Effector memory CD4-positive, alpha-beta T cell (primary cell): Measurements from ENCODE around the gene CERKL.

Experiments
- DNase-seq, 3 donors: peaks; one replicate each; pipeline ENCODE4 v3.0.0-alpha.2; 2020
- H3K27ac ChIP-seq: 2 replicates; pipeline ENCODE4 v1.7.0; 2013; ENCODE audit warnings: mild to moderate bottlenecking, low read length, moderate library complexity; ENCODE audit not compliant: insufficient read depth, poor library complexity, severe bottlenecking
- H3K27me3 ChIP-seq: replicated peaks from 2 replicates; pipeline ENCODE4 v1.7.0; 2013; ENCODE audit warnings: mild to moderate bottlenecking, low read length; ENCODE audit not compliant: insufficient read depth, control insufficient read depth, poor library complexity, severe bottlenecking
- H3K36me3 ChIP-seq: 2 replicates; pipeline ENCODE4 v1.7.0; 2013; ENCODE audit warnings: mild to moderate bottlenecking, low read length, moderate library complexity; ENCODE audit not compliant: control insufficient read depth, insufficient read depth
- H3K4me1 ChIP-seq: 2 replicates; pipeline ENCODE4 v1.7.0; 2013; ENCODE audit warnings: low read length, mild to moderate bottlenecking; ENCODE audit not compliant: control insufficient read depth, insufficient read depth, poor library complexity, severe bottlenecking
- H3K4me3 ChIP-seq: 2 replicates; pipeline ENCODE4 v1.7.0; 2013; ENCODE audit warnings: low read length, low read depth, mild to moderate bottlenecking; ENCODE audit not compliant: insufficient read depth, poor library complexity, severe bottlenecking
- H3K9me3 ChIP-seq: 2 replicates; pipeline ENCODE4 v1.7.0; 2013; ENCODE audit warnings: mild to moderate bottlenecking, low read length, moderate library complexity; ENCODE audit not compliant: control insufficient read depth

The CERKL gene

DNA sequence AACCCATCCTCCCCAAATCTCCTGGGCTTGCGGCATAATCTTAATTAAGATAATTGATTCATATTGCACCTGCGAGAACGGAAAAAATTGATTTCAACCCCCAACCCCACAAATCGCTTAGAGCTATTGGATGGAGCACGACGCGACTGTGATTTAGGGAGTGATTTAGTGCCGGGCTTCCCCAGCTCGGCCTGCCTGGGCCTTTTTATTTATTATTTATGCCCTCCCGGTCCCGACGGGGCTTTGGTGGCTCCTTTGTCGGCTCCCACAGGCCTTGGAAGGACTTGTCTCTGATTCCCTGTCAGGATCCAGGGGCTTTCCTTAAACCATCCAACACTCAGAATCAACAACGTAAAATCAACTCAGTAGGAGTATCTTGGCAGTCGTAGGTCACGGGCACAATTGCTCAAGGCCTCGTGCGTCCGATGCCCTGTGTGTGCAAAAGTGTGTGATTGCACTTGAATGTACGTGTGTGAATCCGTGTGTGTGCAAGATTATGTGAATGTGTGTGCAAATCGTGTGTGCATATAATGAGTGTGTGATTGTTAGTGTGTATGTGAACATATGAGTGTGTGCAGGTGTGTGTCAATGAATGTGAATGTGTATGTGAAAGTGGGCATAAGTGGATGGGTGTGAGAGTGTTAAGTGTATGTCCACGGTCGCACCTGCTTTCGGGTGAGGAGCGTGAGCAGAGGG, 27.7 kb upstream of the CERKL start:
- no peaks in the 10 kb centered on the region for H3K36me3 ChIP-seq
- H3K27me3 ChIP-seq, result peaks cover 56% of the 10 kb centered on the region
- DNase-seq, result no peak
- H3K9me3 ChIP-seq, result no peaks in the 10 kb centered on the region
- H3K27ac ChIP-seq, result no peak overlapping the region
- no peak overlapping the region for H3K4me3 ChIP-seq
- peaks cover 21% of the 10 kb centered on the region for H3K4me1 ChIP-seq

GRCh38 chr2:181683518-181684453, 26.9 kb upstream of the CERKL start:
- H3K27me3 ChIP-seq, result peaks cover 61% of the 10 kb centered on the region
- DNase-seq, result no peak
- no peak overlapping the region for H3K27ac ChIP-seq
- peaks cover 21% of the 10 kb centered on the region for H3K4me1 ChIP-seq
- H3K4me3 ChIP-seq, result no peak overlapping the region
- no peaks in the 10 kb centered on the region for H3K36me3 ChIP-seq
- H3K9me3 ChIP-seq, result no peaks in the 10 kb centered on the region

- Histone ChIP-seq H3K4me1 (peaks cover 21% of the 10 kb centered on the region), H3K27ac (no peak overlapping the region), H3K36me3 (no peaks in the 10 kb centered on the region), H3K27me3 (peaks cover 70% of the 10 kb centered on the region), H3K9me3 (no peaks in the 10 kb centered on the region), H3K4me3 (no peak overlapping the region)
- no peak for DNase-seq
Measured at GRCh38 chr2:181682795-181683517, 26.1 kb upstream of the CERKL start.

- Histone ChIP-seq H3K9me3 (no peaks in the 10 kb centered on the region), H3K27ac (no peak overlapping the region), H3K36me3 (no peaks in the 10 kb centered on the region), H3K4me1 (peaks cover 21% of the 10 kb centered on the region), H3K27me3 (peaks cover 70% of the 10 kb centered on the region), H3K4me3 (no peak overlapping the region)
- no peak for DNase-seq
Measured at GRCh38 chr2:181682026-181682789, 25.3 kb upstream of the CERKL start.

GRCh38 chr2:181680937-181681811, 24.3 kb upstream of the CERKL start:
- Histone ChIP-seq H3K4me1 (peaks cover 21% of the 10 kb centered on the region), H3K4me3 (peak overlapping the region; percentile 4), H3K27me3 (peaks cover 73% of the 10 kb centered on the region), H3K27ac (no peak overlapping the region), H3K9me3 (no peaks in the 10 kb centered on the region), H3K36me3 (no peaks in the 10 kb centered on the region)
- DNase-seq, result no peak

DNA sequence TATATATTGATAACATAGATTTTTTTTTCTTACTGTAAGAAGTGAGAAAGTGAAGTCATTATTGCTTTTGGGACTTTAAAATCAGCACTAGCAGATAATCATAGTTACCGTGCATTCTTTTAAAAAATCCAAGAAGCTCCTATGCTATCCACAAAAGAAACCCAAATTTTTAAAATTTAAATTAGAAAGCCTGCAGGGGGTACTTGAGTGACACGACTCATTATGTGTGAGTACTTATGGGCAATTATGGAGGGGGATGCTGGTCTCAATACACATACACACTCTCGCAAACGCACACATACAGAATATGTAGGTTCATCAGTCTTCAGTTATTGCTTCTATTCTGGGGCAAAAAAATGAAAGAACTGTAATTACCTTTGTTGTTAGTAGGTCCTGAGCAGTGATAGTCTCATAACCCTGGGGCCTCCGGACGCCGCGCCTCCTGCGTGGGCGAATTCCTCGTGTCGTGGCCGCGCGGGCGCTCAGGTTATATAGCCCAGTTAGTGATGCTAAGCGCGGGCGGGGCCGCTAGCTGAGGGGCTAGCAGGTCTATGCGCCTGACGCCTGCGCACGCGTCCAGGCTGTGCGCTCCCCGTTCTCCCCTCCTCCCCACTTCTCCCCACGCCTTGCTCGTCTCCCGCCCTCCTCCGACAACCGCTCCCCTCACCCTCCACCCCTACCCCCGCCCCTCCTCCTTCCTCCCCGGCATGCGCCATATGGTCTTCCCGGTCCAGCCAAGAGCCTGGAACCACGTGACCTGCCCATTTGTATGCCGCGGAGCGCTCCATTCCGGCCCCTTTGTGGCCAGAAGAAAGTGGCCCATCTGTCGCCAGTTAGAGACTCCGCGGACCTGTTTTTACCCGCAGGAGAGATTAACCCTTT, 23.4 kb upstream of the CERKL start, which contains the start of gene NEUROD1:
Gene NEUROD1, minus strand, starts transcription at position 463 of the 882 bp plus-strand sequence. CDS start 1,657 bp downstream, outside the sequence.
- Histone ChIP-seq H3K36me3 (no peaks in the 10 kb centered on the region), H3K4me1 (peaks cover 21% of the 10 kb centered on the region), H3K4me3 (peak within 1 kb of the TSS; percentile 4), H3K9me3 (no peaks in the 10 kb centered on the region), H3K27me3 (peaks cover 69% of the 10 kb centered on the region), H3K27ac (no peak within 1 kb of the TSS)
- no peak for DNase-seq

DNA sequence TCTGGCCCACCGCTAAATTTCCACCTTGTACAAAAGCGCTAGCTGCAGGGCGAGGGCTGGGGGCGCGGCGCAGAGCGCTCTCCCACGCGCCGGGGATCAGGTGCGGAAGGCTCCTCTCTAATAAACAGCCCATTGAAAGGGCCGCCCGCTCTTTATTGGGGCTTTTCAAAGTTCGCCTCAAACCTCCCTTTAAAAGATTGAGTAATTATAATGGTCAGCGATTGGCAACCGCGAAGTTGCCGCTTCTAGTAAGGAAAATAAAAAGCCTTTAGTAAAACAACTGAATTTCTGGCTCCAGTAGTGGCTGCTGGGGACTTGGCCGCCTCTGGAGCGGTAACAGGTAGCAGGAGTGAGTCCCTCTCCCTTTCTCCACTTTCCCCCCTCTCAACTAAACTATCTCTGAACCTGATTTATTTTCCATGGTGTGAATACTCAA, 22.7 kb upstream of the CERKL start:
- no peaks in the 10 kb centered on the region for H3K36me3 ChIP-seq
- no peaks in the 10 kb centered on the region for H3K9me3 ChIP-seq
- H3K4me1 ChIP-seq, result peaks cover 21% of the 10 kb centered on the region
- H3K27ac ChIP-seq, result no peak overlapping the region
- DNase-seq, result no peak
- H3K27me3 ChIP-seq, result peaks cover 62% of the 10 kb centered on the region
- H3K4me3 ChIP-seq, result no peak overlapping the region

DNA sequence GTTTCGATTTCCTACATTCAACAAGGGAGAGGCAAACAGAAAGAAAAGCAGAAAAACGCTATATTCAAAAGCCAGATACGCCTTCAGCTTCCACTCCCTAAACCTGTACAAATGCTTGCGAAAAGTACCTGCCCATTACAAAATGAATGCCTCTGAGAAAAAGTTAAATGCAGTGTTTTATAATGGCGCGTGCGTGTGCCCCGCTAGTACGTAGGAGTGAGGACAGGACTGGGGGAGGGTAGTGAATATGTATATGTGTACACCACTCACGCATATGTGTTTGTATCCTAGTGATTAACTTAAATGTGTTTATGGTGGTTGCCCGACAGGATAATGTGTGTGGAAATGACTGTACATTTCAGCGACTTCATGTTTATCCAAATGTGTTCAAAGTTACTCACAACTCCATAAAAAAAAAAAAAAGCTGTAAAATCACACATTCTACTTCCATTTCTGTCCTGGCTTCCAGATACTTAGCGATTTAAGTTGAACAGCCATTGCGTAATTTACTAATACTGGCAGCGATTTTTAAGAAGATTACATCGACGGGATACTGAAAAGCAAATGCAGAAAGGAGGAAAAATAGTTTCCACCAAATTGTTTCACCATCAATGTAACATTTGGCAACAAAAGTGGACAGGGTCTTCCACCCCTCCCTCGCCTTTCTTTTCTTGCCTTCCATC, 22.1 kb upstream of the CERKL start:
- no peak for DNase-seq
- no peaks in the 10 kb centered on the region for H3K9me3 ChIP-seq
- H3K27me3 ChIP-seq, result peaks cover 57% of the 10 kb centered on the region

More for the DNA sequence above, 22.1 kb upstream of the CERKL start:
- no peak overlapping the region for H3K27ac ChIP-seq
- no peak overlapping the region for H3K4me3 ChIP-seq
- no peaks in the 10 kb centered on the region for H3K36me3 ChIP-seq
- peaks cover 18% of the 10 kb centered on the region for H3K4me1 ChIP-seq
